ENCODE results near the gene WASF3. TPM values are rescaled to one million over a fixed set of nuclear protein-coding genes. Genes with fewer than 3 reads are reported as not detected.

WASF3 gene
- total RNA-seq, 1 donor from 2014 or later: 14.3 TPM

- Histone ChIP-seq H3K27me3 (no peaks in the 10 kb centered on the region), H3K4me1 (no peaks in the 10 kb centered on the region), H3K4me3 (no peak overlapping the region), H3K36me3 (no peaks in the 10 kb centered on the region), H3K27ac (no peak overlapping the region), H3K9me3 (no peaks in the 10 kb centered on the region)
- no peak for DNase-seq (ENCODE audit: low spot score in 2 of 2)
- intact Hi-C loops (cut with DNase I): no loop called here
- TF ChIP-seq, protein P1, sequence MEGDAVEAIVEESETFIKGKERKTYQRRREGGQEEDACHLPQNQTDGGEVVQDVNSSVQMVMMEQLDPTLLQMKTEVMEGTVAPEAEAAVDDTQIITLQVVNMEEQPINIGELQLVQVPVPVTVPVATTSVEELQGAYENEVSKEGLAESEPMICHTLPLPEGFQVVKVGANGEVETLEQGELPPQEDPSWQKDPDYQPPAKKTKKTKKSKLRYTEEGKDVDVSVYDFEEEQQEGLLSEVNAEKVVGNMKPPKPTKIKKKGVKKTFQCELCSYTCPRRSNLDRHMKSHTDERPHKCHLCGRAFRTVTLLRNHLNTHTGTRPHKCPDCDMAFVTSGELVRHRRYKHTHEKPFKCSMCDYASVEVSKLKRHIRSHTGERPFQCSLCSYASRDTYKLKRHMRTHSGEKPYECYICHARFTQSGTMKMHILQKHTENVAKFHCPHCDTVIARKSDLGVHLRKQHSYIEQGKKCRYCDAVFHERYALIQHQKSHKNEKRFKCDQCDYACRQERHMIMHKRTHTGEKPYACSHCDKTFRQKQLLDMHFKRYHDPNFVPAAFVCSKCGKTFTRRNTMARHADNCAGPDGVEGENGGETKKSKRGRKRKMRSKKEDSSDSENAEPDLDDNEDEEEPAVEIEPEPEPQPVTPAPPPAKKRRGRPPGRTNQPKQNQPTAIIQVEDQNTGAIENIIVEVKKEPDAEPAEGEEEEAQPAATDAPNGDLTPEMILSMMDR (IDR thresholded peaks at IDR 0.05): no peak
Measured at GRCh38 chr13:26713341-26713740, 155.9 kb downstream of the WASF3 start.

- TF ChIP-seq, protein P1 (IDR thresholded peaks at IDR 0.05): no peak
- no peaks in the 10 kb centered on the region for H3K27me3 ChIP-seq
- no peaks in the 10 kb centered on the region for H3K36me3 ChIP-seq
- intact Hi-C loops (cut with DNase I): no loop called here
- H3K27ac ChIP-seq: no peak overlapping the region
- DNase-seq (ENCODE audit: low spot score in 2 of 2): no peak
- no peaks in the 10 kb centered on the region for H3K9me3 ChIP-seq
- no peak overlapping the region for H3K4me3 ChIP-seq
- H3K4me1 ChIP-seq: no peaks in the 10 kb centered on the region
Measured at GRCh38 chr13:26716984-26717383, 159.5 kb downstream of the WASF3 start.

GRCh38 chr13:26718146-26718545, 160.7 kb downstream of the WASF3 start:
- intact Hi-C loops (cut with DNase I): no loop called here
- DNase-seq (ENCODE audit: low spot score in 2 of 2): no peak
- Histone ChIP-seq H3K4me1 (no peaks in the 10 kb centered on the region), H3K36me3 (no peaks in the 10 kb centered on the region), H3K4me3 (no peak overlapping the region), H3K27me3 (no peaks in the 10 kb centered on the region), H3K9me3 (no peaks in the 10 kb centered on the region), H3K27ac (no peak overlapping the region)
- TF ChIP-seq, protein P1 (IDR thresholded peaks at IDR 0.05): no peak

DNA sequence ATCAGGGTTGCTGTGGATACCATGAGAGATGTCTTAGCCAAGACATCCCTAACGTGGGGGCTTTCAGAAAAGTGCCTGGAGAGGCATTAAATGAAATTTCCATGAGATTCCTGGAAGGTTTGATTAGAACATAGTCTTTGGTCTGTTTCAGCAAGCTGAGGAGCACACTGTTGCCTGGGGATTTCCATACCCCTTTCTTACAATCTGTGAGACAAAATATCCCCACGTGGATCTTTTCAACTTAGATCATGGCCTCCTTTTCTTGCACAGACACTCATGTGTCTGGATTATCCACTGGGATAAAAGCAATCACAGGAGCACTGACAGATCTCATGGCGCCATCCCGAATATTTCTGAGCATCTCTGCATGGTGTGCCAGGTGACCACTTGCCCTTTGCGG, 161.4 kb downstream of the WASF3 start:
- no peak for DNase-seq (ENCODE audit: low spot score in 2 of 2)
- no peaks in the 10 kb centered on the region for H3K4me1 ChIP-seq
- H3K4me3 ChIP-seq: no peak overlapping the region
- TF ChIP-seq, protein P1 (IDR thresholded peaks at IDR 0.05): no peak
- H3K27ac ChIP-seq: no peak overlapping the region
- H3K27me3 ChIP-seq: no peaks in the 10 kb centered on the region
- no peaks in the 10 kb centered on the region for H3K36me3 ChIP-seq
- no peaks in the 10 kb centered on the region for H3K9me3 ChIP-seq
- intact Hi-C loops (cut with DNase I): no loop called here

GRCh38 chr13:26719356-26719945, 162.0 kb downstream of the WASF3 start:
- Histone ChIP-seq H3K27ac (no peak overlapping the region), H3K27me3 (no peaks in the 10 kb centered on the region), H3K4me1 (no peaks in the 10 kb centered on the region), H3K36me3 (no peaks in the 10 kb centered on the region), H3K4me3 (no peak overlapping the region), H3K9me3 (no peaks in the 10 kb centered on the region)
- intact Hi-C loops (cut with DNase I): no loop called here
- no peak for DNase-seq (ENCODE audit: low spot score in 2 of 2)
- TF ChIP-seq, protein P1 (IDR thresholded peaks at IDR 0.05): no peak
